ENCODE results near the gene ITSN2. TPM values are rescaled to one million over a fixed set of nuclear protein-coding genes. Genes with fewer than 3 reads are reported as not detected.

The ITSN2 gene
- total RNA-seq, 1 experiment from 2014 or later: 19.8 TPM

- TF ChIP-seq, protein P1, sequence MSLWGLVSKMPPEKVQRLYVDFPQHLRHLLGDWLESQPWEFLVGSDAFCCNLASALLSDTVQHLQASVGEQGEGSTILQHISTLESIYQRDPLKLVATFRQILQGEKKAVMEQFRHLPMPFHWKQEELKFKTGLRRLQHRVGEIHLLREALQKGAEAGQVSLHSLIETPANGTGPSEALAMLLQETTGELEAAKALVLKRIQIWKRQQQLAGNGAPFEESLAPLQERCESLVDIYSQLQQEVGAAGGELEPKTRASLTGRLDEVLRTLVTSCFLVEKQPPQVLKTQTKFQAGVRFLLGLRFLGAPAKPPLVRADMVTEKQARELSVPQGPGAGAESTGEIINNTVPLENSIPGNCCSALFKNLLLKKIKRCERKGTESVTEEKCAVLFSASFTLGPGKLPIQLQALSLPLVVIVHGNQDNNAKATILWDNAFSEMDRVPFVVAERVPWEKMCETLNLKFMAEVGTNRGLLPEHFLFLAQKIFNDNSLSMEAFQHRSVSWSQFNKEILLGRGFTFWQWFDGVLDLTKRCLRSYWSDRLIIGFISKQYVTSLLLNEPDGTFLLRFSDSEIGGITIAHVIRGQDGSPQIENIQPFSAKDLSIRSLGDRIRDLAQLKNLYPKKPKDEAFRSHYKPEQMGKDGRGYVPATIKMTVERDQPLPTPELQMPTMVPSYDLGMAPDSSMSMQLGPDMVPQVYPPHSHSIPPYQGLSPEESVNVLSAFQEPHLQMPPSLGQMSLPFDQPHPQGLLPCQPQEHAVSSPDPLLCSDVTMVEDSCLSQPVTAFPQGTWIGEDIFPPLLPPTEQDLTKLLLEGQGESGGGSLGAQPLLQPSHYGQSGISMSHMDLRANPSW (CRISPR knock-in tag; conservative IDR thresholded peaks at IDR 0.05; ENCODE audit: low read depth): no peak
- TF ChIP-seq NR2C2 (CRISPR knock-in tag; IDR thresholded peaks at IDR 0.05): no peak
Observed at GRCh38 chr2:24211408-24211807, 148.9 kb downstream of the ITSN2 start (continued).

DNA sequence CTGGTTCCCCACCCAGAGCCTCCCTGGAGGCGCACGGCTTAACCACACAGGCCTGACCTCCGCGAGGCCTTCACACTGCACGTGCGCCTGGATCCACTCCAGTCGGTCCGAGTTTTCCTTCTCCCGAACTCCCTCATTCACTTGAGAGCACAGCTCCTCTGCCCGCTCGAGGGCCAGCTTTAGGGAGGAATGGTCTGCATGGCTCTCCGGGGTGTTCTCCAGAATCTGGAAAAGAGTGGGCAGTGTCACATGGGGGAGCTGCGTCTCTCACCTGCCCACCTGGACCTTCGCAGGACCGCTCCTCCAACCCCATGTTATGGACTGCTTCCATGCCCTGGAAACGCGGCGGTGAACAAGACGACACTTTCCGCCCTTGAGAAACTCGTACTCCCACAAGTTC lies 149.6 kb downstream of the ITSN2 start:
- POLR2A ChIA-PET: no interaction called here
- TF ChIP-seq IRF2 (CRISPR knock-in tag; IDR thresholded peaks at IDR 0.05; ENCODE audit: borderline replicate concordance, low read depth) (no peak), ZNF416 (CRISPR knock-in tag; IDR thresholded peaks at IDR 0.05) (no peak), ZSCAN18 (CRISPR knock-in tag; IDR thresholded peaks at IDR 0.05) (no peak), TCF7 (CRISPR knock-in tag; IDR thresholded peaks at IDR 0.05; ENCODE audit: low read depth) (no peak), ZBTB21 (CRISPR knock-in tag; IDR thresholded peaks at IDR 0.05; ENCODE audit: borderline replicate concordance) (no peak), FOXP1 (CRISPR knock-in tag; IDR thresholded peaks at IDR 0.05; ENCODE audit: borderline replicate concordance) (no peak)
- TF ChIP-seq, protein P2, sequence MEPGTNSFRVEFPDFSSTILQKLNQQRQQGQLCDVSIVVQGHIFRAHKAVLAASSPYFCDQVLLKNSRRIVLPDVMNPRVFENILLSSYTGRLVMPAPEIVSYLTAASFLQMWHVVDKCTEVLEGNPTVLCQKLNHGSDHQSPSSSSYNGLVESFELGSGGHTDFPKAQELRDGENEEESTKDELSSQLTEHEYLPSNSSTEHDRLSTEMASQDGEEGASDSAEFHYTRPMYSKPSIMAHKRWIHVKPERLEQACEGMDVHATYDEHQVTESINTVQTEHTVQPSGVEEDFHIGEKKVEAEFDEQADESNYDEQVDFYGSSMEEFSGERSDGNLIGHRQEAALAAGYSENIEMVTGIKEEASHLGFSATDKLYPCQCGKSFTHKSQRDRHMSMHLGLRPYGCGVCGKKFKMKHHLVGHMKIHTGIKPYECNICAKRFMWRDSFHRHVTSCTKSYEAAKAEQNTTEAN (CRISPR knock-in tag; IDR thresholded peaks at IDR 0.05): no peak
- DNase-seq (ENCODE audit: low spot score) (no peak), ATAC-seq (no peak)
- no peaks in the 10 kb centered on the region for H3K27me3 Mint-ChIP-seq (ENCODE audit: low read depth)
- CTCF ChIA-PET: interaction anchor here (1.4 to 3.2 kb wide), 2 partner anchors 126 to 284 kb away, joined by 4 to 12 read pairs; partner anchors contain the start of genes ATAD2B and TP53I3
- no peak overlapping the region for H3K27ac Mint-ChIP-seq
- no peaks in the 10 kb centered on the region for H3K9me3 Mint-ChIP-seq
- H3K36me3 Mint-ChIP-seq: no peaks in the 10 kb centered on the region
- no peak overlapping the region for H3K4me3 Mint-ChIP-seq
- 0 out of 2 replicates have a peak, but pooled peaks cover 3% of the 10 kb centered on the region for H3K4me1 Mint-ChIP-seq

DNA sequence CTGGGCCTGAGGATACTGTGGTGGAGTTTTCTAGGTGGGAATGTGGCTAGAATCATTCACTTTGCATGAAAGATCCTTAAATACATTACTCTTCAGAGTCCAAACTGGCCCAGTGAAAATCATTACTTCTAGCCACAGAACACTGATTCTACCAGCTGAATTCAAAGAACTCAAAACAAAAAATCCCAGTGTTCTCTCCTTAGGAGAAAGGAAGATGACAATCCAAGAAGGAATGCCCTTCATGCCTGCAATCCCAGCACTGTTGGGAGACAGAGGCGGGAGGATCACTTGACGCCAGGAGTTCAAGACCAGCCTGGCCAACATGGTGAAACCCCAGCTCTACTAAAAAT lies 150.3 kb downstream of the ITSN2 start:
- Mint-ChIP-seq H3K27ac (no peak overlapping the region), H3K9me3 (no peaks in the 10 kb centered on the region), H3K27me3 (ENCODE audit: low read depth) (no peaks in the 10 kb centered on the region), H3K4me1 (0 out of 2 replicates have a peak, but pooled peaks cover 3% of the 10 kb centered on the region), H3K4me3 (no peak overlapping the region), H3K36me3 (no peaks in the 10 kb centered on the region)
- DNase-seq (ENCODE audit: low spot score): no peak
- CTCF ChIA-PET: interaction anchor here (1.4 to 3.2 kb wide), 2 partner anchors 126 to 283 kb away, joined by 4 to 12 read pairs; partner anchors contain the start of genes ATAD2B and TP53I3
- no peak for ATAC-seq
- POLR2A ChIA-PET: no interaction called here
- TF ChIP-seq MLX (CRISPR knock-in tag; IDR thresholded peaks at IDR 0.05) (no peak), SMAD4 (CRISPR knock-in tag; IDR thresholded peaks at IDR 0.05) (no peak), FOXP4 (CRISPR knock-in tag; IDR thresholded peaks at IDR 0.05) (no peak), ERG (CRISPR knock-in tag; IDR thresholded peaks at IDR 0.05) (no peak), TEAD1 (CRISPR knock-in tag; IDR thresholded peaks at IDR 0.05) (no peak)
- TF ChIP-seq, protein P3, sequence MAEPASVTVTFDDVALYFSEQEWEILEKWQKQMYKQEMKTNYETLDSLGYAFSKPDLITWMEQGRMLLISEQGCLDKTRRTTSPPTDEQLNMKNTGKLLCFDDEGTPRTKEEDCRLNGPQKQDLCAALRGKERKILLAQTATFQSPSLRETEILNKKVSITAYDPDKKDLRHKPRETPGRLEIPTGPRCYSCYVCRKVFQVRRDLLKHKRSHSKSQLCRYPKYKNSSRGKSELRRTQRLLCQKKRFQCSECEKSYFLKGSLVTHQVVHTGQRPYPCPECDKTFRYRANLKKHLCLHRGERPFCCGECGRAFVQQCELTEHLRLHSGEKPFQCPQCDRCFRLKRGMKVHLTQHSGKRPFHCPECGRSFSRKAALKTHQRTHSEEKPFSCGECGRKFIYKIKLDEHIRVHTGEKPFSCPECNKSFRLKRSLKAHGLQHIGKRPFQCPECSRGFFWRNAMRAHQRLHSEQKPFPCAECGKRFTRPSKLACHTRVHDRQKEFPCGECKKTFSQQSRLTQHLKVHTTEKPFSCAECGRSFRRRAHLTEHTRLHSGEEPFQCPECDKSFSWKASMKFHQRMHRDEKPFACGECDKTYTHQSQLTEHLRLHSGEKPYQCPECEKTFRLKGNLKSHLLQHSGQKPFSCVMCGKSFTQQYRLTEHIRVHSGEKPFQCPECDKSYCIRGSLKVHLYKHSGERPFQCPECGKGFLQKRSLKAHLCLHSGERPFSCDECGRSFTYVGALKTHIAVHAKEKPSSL (CRISPR knock-in tag; conservative IDR thresholded peaks at IDR 0.05): no peak
- TF ChIP-seq, protein P4, sequence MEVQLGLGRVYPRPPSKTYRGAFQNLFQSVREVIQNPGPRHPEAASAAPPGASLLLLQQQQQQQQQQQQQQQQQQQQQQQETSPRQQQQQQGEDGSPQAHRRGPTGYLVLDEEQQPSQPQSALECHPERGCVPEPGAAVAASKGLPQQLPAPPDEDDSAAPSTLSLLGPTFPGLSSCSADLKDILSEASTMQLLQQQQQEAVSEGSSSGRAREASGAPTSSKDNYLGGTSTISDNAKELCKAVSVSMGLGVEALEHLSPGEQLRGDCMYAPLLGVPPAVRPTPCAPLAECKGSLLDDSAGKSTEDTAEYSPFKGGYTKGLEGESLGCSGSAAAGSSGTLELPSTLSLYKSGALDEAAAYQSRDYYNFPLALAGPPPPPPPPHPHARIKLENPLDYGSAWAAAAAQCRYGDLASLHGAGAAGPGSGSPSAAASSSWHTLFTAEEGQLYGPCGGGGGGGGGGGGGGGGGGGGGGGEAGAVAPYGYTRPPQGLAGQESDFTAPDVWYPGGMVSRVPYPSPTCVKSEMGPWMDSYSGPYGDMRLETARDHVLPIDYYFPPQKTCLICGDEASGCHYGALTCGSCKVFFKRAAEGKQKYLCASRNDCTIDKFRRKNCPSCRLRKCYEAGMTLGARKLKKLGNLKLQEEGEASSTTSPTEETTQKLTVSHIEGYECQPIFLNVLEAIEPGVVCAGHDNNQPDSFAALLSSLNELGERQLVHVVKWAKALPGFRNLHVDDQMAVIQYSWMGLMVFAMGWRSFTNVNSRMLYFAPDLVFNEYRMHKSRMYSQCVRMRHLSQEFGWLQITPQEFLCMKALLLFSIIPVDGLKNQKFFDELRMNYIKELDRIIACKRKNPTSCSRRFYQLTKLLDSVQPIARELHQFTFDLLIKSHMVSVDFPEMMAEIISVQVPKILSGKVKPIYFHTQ (CRISPR knock-in tag; IDR thresholded peaks at IDR 0.05): no peak

Measured in WTC11 (cell line).